K562 (cell line): ENCODE data around the gene TMEM132D. TPM values are rescaled to one million over a fixed set of nuclear protein-coding genes. Genes with fewer than 3 reads are reported as not detected.

ENCODE experiments used
- ATAC-seq: fragments of 200-7000 bp; cut with Tn5 transposase; 3 replicates; pipeline ENCODE4 v1.9.1; 2020; ENCODE audit warnings: moderate library complexity
- BruUV-seq: library from RNA; stranded (reverse); fragments of 400-500 nt; replicated peaks from 2 replicates; lab custom pipeline; 2021; lab: Mats Ljungman, UMichigan
- CTCF ChIA-PET: fragments of 300-600 bp; formaldehyde crosslinking; extraction: SDS; loops from one replicate; lab custom pipeline; 2021; ENCODE audit warnings: low intra/inter-chr PET ratio; lab: Yijun Ruan, JAX
- POLR2A ChIA-PET: fragments of 300-600, 350-650 bp; sonication (Branson Sonifier 250); formaldehyde crosslinking; extraction: SDS; loops from one replicate; lab custom pipeline; 2021; ENCODE audit warnings: antibody characterized with exemption, inconsistent platforms; lab: Yijun Ruan, JAX
- DNase-seq, 4 experiments: peaks; one replicate each; pipeline versions ENCODE4 v3.0.0 to v3.0.0-alpha.2; 2011 to 2018; ENCODE audit warnings: low spot score in 3 of 4, mixed read lengths in 3 of 4; ENCODE audit errors: extremely low read depth in 1 of 4
- FAIRE-seq: peaks from 2 replicates; lab custom pipeline; 2011; peaks lifted over from hg19 to GRCh38; lab: Jason Lieb, UNC
- H2AFZ ChIP-seq: 2 replicates; pipeline ENCODE4 v1.6.0; 2011; ENCODE audit warnings: low read depth, low read length, control low read depth, inconsistent platforms
- H3K27ac ChIP-seq: fragments of 200-600 bp; 3 replicates; pipeline ENCODE4 v1.8.0; 2011; ENCODE audit warnings: low read depth, mild to moderate bottlenecking, control low read depth, inconsistent platforms, low read length, moderate library complexity, mixed read lengths; ENCODE audit errors: extremely low read depth
- H3K27me3 ChIP-seq, 2 experiments: fragments of 300-600 bp in 1 of 2; 2 replicates in 1 of 2; 3 replicates in 1 of 2; pipeline versions ENCODE4 v1.6.0 to v1.8.0; 2011; ENCODE audit warnings: inconsistent platforms in 2 of 2, low read length in 2 of 2, mild to moderate bottlenecking in 1 of 2, mixed read lengths in 1 of 2, moderate library complexity in 1 of 2; ENCODE audit not compliant: control insufficient read depth in 2 of 2, insufficient read depth in 2 of 2
- H3K36me3 ChIP-seq: fragments of 300-600 bp; 3 replicates; pipeline ENCODE4 v1.8.0; 2011; ENCODE audit warnings: mild to moderate bottlenecking, low read length, inconsistent platforms; ENCODE audit not compliant: control insufficient read depth, insufficient read depth
- H3K4me1 ChIP-seq, 2 experiments: fragments of 200-600 bp in 1 of 2; replicated peaks in 1 of 2; 2 replicates in 1 of 2; 3 replicates in 1 of 2; pipeline versions ENCODE4 v1.5.1 to v1.8.0; 2011; ENCODE audit warnings: inconsistent platforms in 2 of 2, low read length in 2 of 2, mild to moderate bottlenecking in 1 of 2, mixed read lengths in 1 of 2, moderate library complexity in 1 of 2; ENCODE audit not compliant: control insufficient read depth in 2 of 2, insufficient read depth in 2 of 2
- H3K4me2 ChIP-seq: 2 replicates; pipeline ENCODE4 v1.6.1; 2011; ENCODE audit warnings: low read length, control low read depth, inconsistent platforms, mixed read lengths; ENCODE audit not compliant: insufficient read depth
- H3K4me3 ChIP-seq: fragments of 200-600 bp; sonication (generic), shearing (Covaris generic); 2 replicates; pipeline ENCODE4 v1.5.1; 2016; ENCODE audit warnings: control low read depth, inconsistent platforms
- H3K79me2 ChIP-seq: fragments of 200-600 bp; 3 replicates; pipeline ENCODE4 v1.8.0; 2011; ENCODE audit warnings: low read length, inconsistent platforms; ENCODE audit not compliant: control insufficient read depth, insufficient read depth
- H3K9ac ChIP-seq, 2 experiments: 2 replicates each; pipeline versions ENCODE4 v1.6.0 to v1.6.1; 2011; ENCODE audit warnings: low read depth in 2 of 2, low read length in 2 of 2, control low read depth in 1 of 2, inconsistent platforms in 1 of 2, mild to moderate bottlenecking in 1 of 2, mixed read lengths in 1 of 2; ENCODE audit not compliant: insufficient read depth in 1 of 2
- H3K9me1 ChIP-seq: one replicate; pipeline ENCODE4 v1.6.0; 2011; ENCODE audit warnings: inconsistent platforms, mild to moderate bottlenecking, low read length, moderate library complexity; ENCODE audit not compliant: control insufficient read depth, insufficient read depth
- H3K9me3 ChIP-seq: replicated peaks from 2 replicates; pipeline ENCODE4 v1.5.1; 2011; ENCODE audit warnings: low read depth, low read length, inconsistent platforms; ENCODE audit not compliant: control insufficient read depth, insufficient read depth
- H4K20me1 ChIP-seq: replicated peaks from 2 replicates; pipeline ENCODE4 v1.6.1; 2011; ENCODE audit warnings: low read length, inconsistent platforms, mixed read lengths; ENCODE audit not compliant: control insufficient read depth, insufficient read depth
- ARHGAP35 ChIP-seq: fragments of 450-650 bp; IDR thresholded peaks from 2 replicates; pipeline ENCODE4 v1.6.1; 2018; ENCODE audit not compliant: partially characterized antibody
- ARID3B ChIP-seq: fragments of 250-450 bp; sonication (Bioruptor Pico); IDR thresholded peaks from 2 replicates; pipeline ENCODE4 v1.4.0; 2020; ENCODE audit warnings: borderline replicate concordance
- MCM5 ChIP-seq: fragments of 450-650 bp; IDR thresholded peaks from 2 replicates; pipeline ENCODE4 v1.6.1; 2016; ENCODE audit warnings: low read depth
- MEIS2 ChIP-seq: fragments of 450-650 bp; IDR thresholded peaks from 2 replicates; pipeline ENCODE4 v1.6.1; 2014; ENCODE audit warnings: mild to moderate bottlenecking; ENCODE audit not compliant: partially characterized antibody
- NELFE ChIP-seq: IDR thresholded peaks from 2 replicates; pipeline ENCODE4 v1.6.1; 2011; ENCODE audit warnings: mild to moderate bottlenecking; ENCODE audit not compliant: insufficient read depth, insufficient read length
- PHF20 ChIP-seq: fragments of 450-650 bp; IDR thresholded peaks from 2 replicates; pipeline ENCODE4 v1.6.1; 2018; ENCODE audit not compliant: partially characterized antibody
- RNF2 ChIP-seq: sonication (generic); IDR thresholded peaks from 2 replicates; pipeline ENCODE4 v1.6.1; 2016
- SAP30 ChIP-seq: fragments of 200-600 bp; sonication (generic); IDR thresholded peaks from 2 replicates; pipeline ENCODE4 v1.6.1; 2012; ENCODE audit warnings: borderline replicate concordance, low read depth, mild to moderate bottlenecking, moderate library complexity, low read length, control low read depth, inconsistent platforms; ENCODE audit not compliant: insufficient read depth, poor library complexity, severe bottlenecking
- SMAD3 ChIP-seq: fragments of 450-650 bp; formaldehyde crosslinking; conservative IDR thresholded peaks from 2 replicates; pipeline ENCODE4 v1.4.0; 2020; ENCODE audit warnings: mild to moderate bottlenecking
- ZFP1 ChIP-seq: fragments of 450-650 bp; formaldehyde crosslinking; IDR thresholded peaks from 2 replicates; pipeline ENCODE4 v1.4.0; 2020; ENCODE audit warnings: mild to moderate bottlenecking, mixed read lengths
- ZNF316 ChIP-seq: fragments of 450-650 bp; IDR thresholded peaks from 2 replicates; pipeline ENCODE4 v1.6.1; 2016
- ZNF699 ChIP-seq: fragments of 250-450 bp; sonication (Bioruptor Pico); IDR thresholded peaks from 2 replicates; pipeline ENCODE4 v1.8.0; 2021; ENCODE audit warnings: mild to moderate bottlenecking, moderate library complexity; ENCODE audit not compliant: insufficient replicate concordance
- ZSCAN32 ChIP-seq: fragments of 450-650 bp; formaldehyde crosslinking; IDR thresholded peaks from 2 replicates; pipeline ENCODE4 v1.4.0; 2020; ENCODE audit warnings: mild to moderate bottlenecking, moderate library complexity
- WGBS: fragments of 100-300 bp; shearing (Covaris generic); methylation state at CpG from one replicate; pipeline ENCODE4 v1.1.6; 2016; ENCODE audit warnings: low coverage, mixed read lengths; ENCODE audit not compliant: insufficient coverage; ENCODE audit errors: missing lambda C conversion rate; 5-methylcytosine and 5-hydroxymethylcytosine counted together
- in situ Hi-C: fragments of 300-500 bp; cut with MboI; formaldehyde crosslinking; loops from 4 replicates; pipeline ENCODE4 v1.15.0; 2018; ENCODE audit warnings: inconsistent platforms, mixed read lengths
- intact Hi-C: fragments of 100-400 bp; cut with micrococcal nuclease; formaldehyde crosslinking; loops from 2 replicates; pipeline ENCODE4 v1.14.2; 2022
- polyA plus RNA-seq, 8 experiments: library from polyadenylated mRNA; depleted of rRNA in 4 of 8; stranded (reverse) in 5 of 8; unstranded in 3 of 8; fragments of >200 nt; fragmentation: Nextera tagmentation in 2 of 8; fragmentation: Illumina TruSeq in 1 of 8; extraction: Ambion mirVana in 2 of 8; extraction: Trizol in 1 of 8; gene quantifications; 2 replicates each; pipeline versions ENCODE4 v1.2.1 to v1.2.3, GENCODE V29; 2011 to 2014; ENCODE audit warnings: inconsistent platforms in 1 of 8, missing spikeins in 1 of 8
- total RNA-seq, 7 experiments: library from RNA; depleted of rRNA in 6 of 7; stranded (reverse); fragments of >200 nt in 6 of 7; fragmentation: Illumina TruSeq in 2 of 7; extraction: Trizol in 2 of 7; gene quantifications; 2 replicates each; pipeline versions ENCODE4 v1.2.1 to v1.2.3, GENCODE V29; 2011 to 2021; ENCODE audit warnings: low replicate concordance in 1 of 7
- TF ChIP-seq, protein P1 (sequence below): sonication (generic); formaldehyde crosslinking; IDR thresholded peaks from 2 replicates; pipeline ENCODE4 v1.8.0; 2022; ENCODE audit warnings: mild to moderate bottlenecking, low read depth, missing genetic modification reagents
- TF ChIP-seq, protein P2 (sequence below): IDR thresholded peaks from 2 replicates; pipeline ENCODE4 v1.6.1; 2012; ENCODE audit warnings: low read depth, low read length, improper control_type of control experiment, borderline replicate concordance

TMEM132D gene
- total and polyA plus RNA-seq, 9 of the 15 experiments (the other 6 are each of a cell fraction or from before 2014, with no cell fraction given) = not detected

DNA sequence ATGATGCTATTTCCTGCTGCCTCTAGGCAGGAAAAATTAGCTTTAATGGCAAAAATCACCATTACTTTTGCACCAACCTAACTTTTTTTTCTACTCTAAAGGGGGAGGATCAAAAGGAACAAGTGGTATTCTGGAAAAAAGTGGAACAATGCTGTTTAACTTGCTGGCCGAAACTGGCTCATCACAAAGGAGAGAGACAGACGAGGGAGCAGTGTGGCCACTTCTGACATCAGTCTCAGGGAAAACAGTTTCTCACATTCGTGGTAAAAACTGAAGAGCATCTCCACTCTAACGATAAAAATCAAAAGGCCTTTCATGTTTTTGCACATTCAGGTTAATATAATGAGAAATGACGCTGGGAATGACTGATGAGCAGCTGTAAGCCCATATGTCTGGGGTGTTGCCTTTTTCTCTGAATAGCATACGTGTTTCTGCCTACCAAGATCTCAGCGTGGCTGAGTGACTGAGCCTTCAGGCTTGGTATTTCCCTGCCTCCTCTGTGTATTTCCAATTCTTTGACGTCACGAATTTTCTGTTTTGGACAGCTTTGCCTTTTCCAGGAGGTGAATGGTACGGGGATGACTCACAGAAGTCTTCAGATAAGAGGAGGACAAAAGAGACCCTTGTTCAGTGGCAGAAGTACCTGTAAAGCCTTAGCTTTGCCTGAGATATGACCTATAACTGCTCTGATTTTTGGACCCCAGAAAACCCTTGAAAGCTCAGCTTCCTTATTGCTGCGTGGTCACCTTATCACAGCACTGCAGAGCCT, 691.8 kb downstream of the TMEM132D start:
- TF ChIP-seq PHF20 (no peak), SAP30 (no peak), MCM5 (no peak), ARHGAP35 (no peak), ZNF699 (CRISPR knock-in tag) (no peak), MEIS2 (no peak), RNF2 (no peak), ZNF316 (no peak), ARID3B (CRISPR knock-in tag) (no peak), ZFP1 (CRISPR knock-in tag) (no peak), ZSCAN32 (CRISPR knock-in tag) (no peak), NELFE (no peak), SMAD3 (CRISPR knock-in tag) (no peak)
- TF ChIP-seq, protein P1, sequence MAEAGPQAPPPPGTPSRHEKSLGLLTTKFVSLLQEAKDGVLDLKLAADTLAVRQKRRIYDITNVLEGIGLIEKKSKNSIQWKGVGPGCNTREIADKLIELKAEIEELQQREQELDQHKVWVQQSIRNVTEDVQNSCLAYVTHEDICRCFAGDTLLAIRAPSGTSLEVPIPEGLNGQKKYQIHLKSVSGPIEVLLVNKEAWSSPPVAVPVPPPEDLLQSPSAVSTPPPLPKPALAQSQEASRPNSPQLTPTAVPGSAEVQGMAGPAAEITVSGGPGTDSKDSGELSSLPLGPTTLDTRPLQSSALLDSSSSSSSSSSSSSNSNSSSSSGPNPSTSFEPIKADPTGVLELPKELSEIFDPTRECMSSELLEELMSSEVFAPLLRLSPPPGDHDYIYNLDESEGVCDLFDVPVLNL (CRISPR knock-in tag) = no peak
- TF ChIP-seq, protein P2, sequence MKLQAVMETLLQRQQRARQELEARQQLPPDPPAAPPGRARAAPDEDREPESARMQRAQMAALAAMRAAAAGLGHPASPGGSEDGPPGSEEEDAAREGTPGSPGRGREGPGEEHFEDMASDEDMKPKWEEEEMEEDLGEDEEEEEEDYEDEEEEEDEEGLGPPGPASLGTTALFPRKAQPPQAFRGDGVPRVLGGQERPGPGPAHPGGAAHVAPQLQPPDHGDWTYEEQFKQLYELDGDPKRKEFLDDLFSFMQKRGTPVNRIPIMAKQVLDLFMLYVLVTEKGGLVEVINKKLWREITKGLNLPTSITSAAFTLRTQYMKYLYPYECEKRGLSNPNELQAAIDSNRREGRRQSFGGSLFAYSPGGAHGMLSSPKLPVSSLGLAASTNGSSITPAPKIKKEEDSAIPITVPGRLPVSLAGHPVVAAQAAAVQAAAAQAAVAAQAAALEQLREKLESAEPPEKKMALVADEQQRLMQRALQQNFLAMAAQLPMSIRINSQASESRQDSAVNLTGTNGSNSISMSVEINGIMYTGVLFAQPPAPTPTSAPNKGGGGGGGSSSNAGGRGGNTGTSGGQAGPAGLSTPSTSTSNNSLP = no peak
- FAIRE-seq (no peak), DNase-seq (no peak), ATAC-seq (no peak)
- H3K4me1 ChIP-seq = no peaks in the 10 kb centered on the region
- no peak overlapping the region for H3K4me2 ChIP-seq
- H3K27me3 ChIP-seq = peaks cover 0 to 10% of the 10 kb centered on the region in 2 experiments; a peak in 2 of 5 replicates
- ChIA-PET POLR2A (no interaction called here), CTCF (no interaction called here)
- H2AFZ ChIP-seq = no peak overlapping the region
- no TSS peak for BruUV-seq
- no peaks in the 10 kb centered on the region for H3K79me2 ChIP-seq
- no peak overlapping the region for H3K4me3 ChIP-seq
- H3K36me3 ChIP-seq = no peaks in the 10 kb centered on the region
- H3K9ac ChIP-seq = no peak overlapping the region
- no peaks in the 10 kb centered on the region for H4K20me1 ChIP-seq
- intact Hi-C loops (no loop called here), in situ Hi-C loops (no loop called here)
- H3K9me1 ChIP-seq = no peaks in the 10 kb centered on the region
- no peaks in the 10 kb centered on the region for H3K9me3 ChIP-seq
- H3K27ac ChIP-seq = no peak overlapping the region
- WGBS = 2% methylated on average over 11 of the region's 11 CpGs
